ENCODE results near the gene AP5Z1. TPM values are rescaled to one million over a fixed set of nuclear protein-coding genes. Genes with fewer than 3 reads are reported as not detected.

Gene AP5Z1
- total RNA-seq, 1 donor from 2014 or later = 71.2 TPM

DNA sequence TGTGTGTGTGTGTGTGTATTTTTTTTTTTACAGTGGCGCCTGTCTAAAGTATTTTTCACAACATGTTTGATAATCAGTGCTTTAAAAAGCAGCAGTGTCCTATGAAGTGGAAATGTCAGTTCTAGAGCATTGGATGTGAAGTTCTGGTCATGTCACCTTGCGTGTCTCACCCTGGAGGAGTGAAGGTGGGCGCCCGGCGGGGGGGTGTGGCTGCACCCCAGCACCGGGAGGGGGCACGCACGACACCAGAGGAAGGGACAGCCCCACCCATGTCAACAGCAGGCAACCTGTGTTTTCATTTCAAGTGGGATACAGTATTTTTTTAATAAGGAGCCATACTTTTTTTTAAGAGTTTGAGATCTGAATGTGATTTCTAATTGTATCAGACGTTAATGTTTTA is 4.5 kb upstream of the AP5Z1 start:
- peaks cover under 1% of the 10 kb centered on the region for H3K36me3 ChIP-seq (ENCODE audit: control insufficient read depth, insufficient read depth, low read length)
- H3K27me3 ChIP-seq (ENCODE audit: control insufficient read depth, insufficient read depth, low read length) = no peaks in the 10 kb centered on the region
- H3K4me3 ChIP-seq (ENCODE audit: low read depth, low read length) = no peak overlapping the region
- TF ChIP-seq, protein P1, sequence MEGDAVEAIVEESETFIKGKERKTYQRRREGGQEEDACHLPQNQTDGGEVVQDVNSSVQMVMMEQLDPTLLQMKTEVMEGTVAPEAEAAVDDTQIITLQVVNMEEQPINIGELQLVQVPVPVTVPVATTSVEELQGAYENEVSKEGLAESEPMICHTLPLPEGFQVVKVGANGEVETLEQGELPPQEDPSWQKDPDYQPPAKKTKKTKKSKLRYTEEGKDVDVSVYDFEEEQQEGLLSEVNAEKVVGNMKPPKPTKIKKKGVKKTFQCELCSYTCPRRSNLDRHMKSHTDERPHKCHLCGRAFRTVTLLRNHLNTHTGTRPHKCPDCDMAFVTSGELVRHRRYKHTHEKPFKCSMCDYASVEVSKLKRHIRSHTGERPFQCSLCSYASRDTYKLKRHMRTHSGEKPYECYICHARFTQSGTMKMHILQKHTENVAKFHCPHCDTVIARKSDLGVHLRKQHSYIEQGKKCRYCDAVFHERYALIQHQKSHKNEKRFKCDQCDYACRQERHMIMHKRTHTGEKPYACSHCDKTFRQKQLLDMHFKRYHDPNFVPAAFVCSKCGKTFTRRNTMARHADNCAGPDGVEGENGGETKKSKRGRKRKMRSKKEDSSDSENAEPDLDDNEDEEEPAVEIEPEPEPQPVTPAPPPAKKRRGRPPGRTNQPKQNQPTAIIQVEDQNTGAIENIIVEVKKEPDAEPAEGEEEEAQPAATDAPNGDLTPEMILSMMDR (IDR thresholded peaks at IDR 0.05; ENCODE audit: insufficient read depth, low read length, poor library complexity, severe bottlenecking) = no peak
- no peak for DNase-seq (ENCODE audit: low read depth)

- TF ChIP-seq, protein P1 (IDR thresholded peaks at IDR 0.05; ENCODE audit: insufficient read depth, low read length, poor library complexity, severe bottlenecking) = no peak
- DNase-seq (ENCODE audit: low read depth) = no peak
- Histone ChIP-seq H3K36me3 (ENCODE audit: control insufficient read depth, insufficient read depth, low read length) (no peaks in the 10 kb centered on the region), H3K4me3 (ENCODE audit: low read depth, low read length) (no peak overlapping the region), H3K27me3 (ENCODE audit: control insufficient read depth, insufficient read depth, low read length) (no peaks in the 10 kb centered on the region)
These were observed 3.7 kb upstream of the AP5Z1 start for GRCh38 chr7:4771737-4772136.

DNA sequence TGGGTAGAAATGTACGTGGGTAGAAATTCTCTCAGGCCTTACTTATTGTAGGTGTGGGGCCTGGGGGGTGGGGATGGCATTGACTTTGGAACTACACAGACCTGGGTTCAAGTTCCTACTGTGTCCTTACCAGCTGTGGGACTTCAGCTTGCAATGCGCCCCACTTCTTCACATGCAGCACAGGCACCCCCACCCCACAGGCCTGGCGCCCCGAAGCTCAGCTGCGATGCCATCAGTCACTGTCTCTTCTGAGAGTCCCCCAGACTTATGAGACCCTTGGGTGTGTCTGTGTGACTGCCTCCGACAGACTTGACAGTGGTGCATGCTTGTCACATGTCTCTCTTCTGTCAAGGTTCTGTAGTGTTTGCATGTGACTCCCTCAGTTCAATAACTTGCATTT is 3.1 kb upstream of the AP5Z1 start:
- no peak overlapping the region for H3K4me3 ChIP-seq (ENCODE audit: low read depth, low read length)
- TF ChIP-seq, protein P1 (IDR thresholded peaks at IDR 0.05; ENCODE audit: insufficient read depth, low read length, poor library complexity, severe bottlenecking) = no peak

DNA sequence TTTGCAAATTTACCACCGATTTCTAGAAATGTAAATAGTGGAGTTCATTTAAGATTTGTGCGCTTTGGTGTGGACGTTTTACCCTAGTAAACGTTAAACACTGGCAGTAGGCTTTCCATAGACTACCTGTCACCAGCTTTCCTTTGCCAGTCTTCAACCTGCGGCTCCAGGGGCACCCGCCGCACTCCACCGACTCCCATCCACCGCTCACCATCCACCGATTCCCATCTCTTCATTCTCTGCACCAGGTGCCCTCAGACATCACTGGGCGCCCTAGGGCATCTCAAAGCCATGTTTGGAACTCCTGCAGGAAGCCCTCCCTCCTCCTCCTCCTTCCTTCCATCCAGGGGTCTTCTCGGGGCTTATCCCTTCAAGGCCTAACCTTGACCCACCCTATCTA is 1.4 kb upstream of the AP5Z1 start:
- no peak overlapping the region for H3K4me3 ChIP-seq (ENCODE audit: low read depth, low read length)
- H3K27me3 ChIP-seq (ENCODE audit: control insufficient read depth, insufficient read depth, low read length) = no peaks in the 10 kb centered on the region
- H3K36me3 ChIP-seq (ENCODE audit: control insufficient read depth, insufficient read depth, low read length) = no peaks in the 10 kb centered on the region
- TF ChIP-seq, protein P1 (IDR thresholded peaks at IDR 0.05; ENCODE audit: insufficient read depth, low read length, poor library complexity, severe bottlenecking) = no peak
- DNase-seq (ENCODE audit: low read depth) = no peak

More for the DNA sequence above, 3.1 kb upstream of the AP5Z1 start:
- no peak for DNase-seq (ENCODE audit: low read depth)
- H3K36me3 ChIP-seq (ENCODE audit: control insufficient read depth, insufficient read depth, low read length) = no peaks in the 10 kb centered on the region
- no peaks in the 10 kb centered on the region for H3K27me3 ChIP-seq (ENCODE audit: control insufficient read depth, insufficient read depth, low read length)

DNA sequence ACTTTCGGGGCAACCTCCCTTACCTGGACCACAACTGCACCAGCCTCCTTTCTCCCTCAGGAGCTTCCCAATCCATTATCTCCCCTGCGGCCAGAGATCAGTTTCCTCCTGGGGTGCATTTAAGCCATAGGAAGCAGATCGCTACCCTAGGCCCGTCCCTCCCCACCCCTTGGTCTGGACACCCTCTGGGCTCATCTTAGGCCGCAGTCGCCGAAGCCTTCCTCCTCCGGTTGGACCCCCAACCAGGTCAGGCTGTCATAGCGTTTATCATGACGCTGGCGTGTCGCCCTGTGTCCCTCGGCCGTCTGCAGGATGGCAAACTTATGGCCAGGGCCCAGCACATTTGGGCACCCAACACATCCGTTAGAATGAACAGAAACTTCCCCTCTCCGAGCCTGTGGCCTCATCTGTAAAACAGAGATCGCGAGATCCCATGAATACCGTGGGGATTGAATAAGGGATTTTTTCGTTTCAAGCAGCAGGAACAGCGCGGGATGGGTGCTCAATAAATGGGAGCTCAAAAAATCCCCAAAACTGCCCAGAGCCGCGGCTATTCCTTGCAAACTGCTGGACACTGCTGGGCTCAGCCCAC is 669 bp upstream of the AP5Z1 start:
- H3K27me3 ChIP-seq (ENCODE audit: control insufficient read depth, insufficient read depth, low read length) = no peaks in the 10 kb centered on the region
- peak overlapping the region; percentile 80 for H3K4me3 ChIP-seq (ENCODE audit: low read depth, low read length)
- TF ChIP-seq, protein P1 (IDR thresholded peaks at IDR 0.05; ENCODE audit: insufficient read depth, low read length, poor library complexity, severe bottlenecking) = no peak
- peak; percentile 53 for DNase-seq (ENCODE audit: low read depth)
- H3K36me3 ChIP-seq (ENCODE audit: control insufficient read depth, insufficient read depth, low read length) = no peaks in the 10 kb centered on the region
